ENCODE data around the gene KCNMA1. TPM values are rescaled to one million over a fixed set of nuclear protein-coding genes. Genes with fewer than 3 reads are reported as not detected.

The KCNMA1 gene
- total and polyA plus RNA-seq, 9 of the 15 experiments (the other 6 are each of a cell fraction or from before 2014, with no cell fraction given), result 0.01 to 0.95 (median 0.15) TPM; not detected in 4

DNA sequence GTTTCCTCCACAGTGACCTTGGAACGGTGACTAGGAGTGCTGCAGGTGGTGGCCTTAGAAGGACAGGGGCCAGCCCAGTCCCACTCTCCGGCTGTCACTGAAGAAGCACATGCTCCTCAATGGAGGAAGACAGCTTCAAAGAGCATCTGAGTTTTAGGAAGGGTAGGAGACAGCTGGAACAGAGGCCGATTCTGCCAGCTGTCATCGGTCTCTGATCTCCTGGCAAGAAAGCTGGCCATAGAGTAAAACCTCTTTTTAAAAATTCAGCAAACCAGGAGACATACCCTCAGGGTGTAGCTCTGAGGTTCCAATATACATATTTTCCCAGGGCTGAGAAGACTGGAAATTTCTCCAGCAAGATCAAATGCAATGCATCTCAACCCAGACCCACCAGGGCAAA is 55.9 kb downstream of the KCNMA1 start:
- Histone ChIP-seq H3K9ac (ENCODE audit: insufficient read depth in 1 of 2, low read depth in 2 of 2, low read length in 2 of 2) (no peak overlapping the region), H2AFZ (ENCODE audit: low read depth, low read length) (no peak overlapping the region), H3K4me1 (replicated peaks in 1 of 2; ENCODE audit: control insufficient read depth in 2 of 2, insufficient read depth in 2 of 2, low read length in 2 of 2) (peaks cover 0 to 3% of the 10 kb centered on the region in 2 experiments; a peak in 2 of 5 replicates), H3K27ac (ENCODE audit: extremely low read depth, low read depth, low read length) (no peak overlapping the region), H3K27me3 (ENCODE audit: control insufficient read depth in 2 of 2, insufficient read depth in 2 of 2, low read length in 2 of 2) (peaks cover 11 to 38% of the 10 kb centered on the region in 2 experiments; a peak in 3 of 5 replicates), H3K4me3 (no peak overlapping the region), H3K79me2 (ENCODE audit: control insufficient read depth, insufficient read depth, low read length) (no peaks in the 10 kb centered on the region), H4K20me1 (replicated peaks; ENCODE audit: control insufficient read depth, insufficient read depth, low read length) (no peaks in the 10 kb centered on the region), H3K36me3 (ENCODE audit: control insufficient read depth, insufficient read depth, low read length) (no peaks in the 10 kb centered on the region), H3K9me3 (replicated peaks; ENCODE audit: control insufficient read depth, insufficient read depth, low read depth, low read length) (no peaks in the 10 kb centered on the region), H3K4me2 (ENCODE audit: insufficient read depth, low read length) (no peak overlapping the region), H3K9me1 (ENCODE audit: control insufficient read depth, insufficient read depth, low read length) (no peaks in the 10 kb centered on the region)
- ATAC-seq, result no peak
- FAIRE-seq, result no peak
- intact Hi-C loops (cut with micrococcal nuclease), result no loop called here
- ChIA-PET CTCF (ENCODE audit: low intra/inter-chr PET ratio) (no interaction called here), POLR2A (interaction anchor here (1.1 kb wide), 1 partner anchor 29 kb away, joined by 3 read pairs; no protein-coding TSS in a partner anchor)
- in situ Hi-C loops (cut with MboI), result no loop called here
- WGBS (ENCODE audit: insufficient coverage, low coverage, missing lambda C conversion rate), result 13% methylated on average over 4 of the region's 4 CpGs
- no TSS peak for BruUV-seq (replicated peaks)
- no peak for TF ChIP-seq POLR2AphosphoS5 (IDR thresholded peaks at IDR 0.05; ENCODE audit: control insufficient read depth, insufficient read depth, low read depth, low read length)
- no peak for TF ChIP-seq ASH1L (IDR thresholded peaks at IDR 0.05; ENCODE audit: borderline replicate concordance, low read depth, partially characterized antibody)
- TF ChIP-seq NEUROD1 (IDR thresholded peaks at IDR 0.05; ENCODE audit: borderline replicate concordance, low read depth, low read length, partially characterized antibody), result no peak
- no peak for TF ChIP-seq MAFK (IDR thresholded peaks at IDR 0.05; ENCODE audit: low read length)
- TF ChIP-seq E4F1 (CRISPR knock-in tag; IDR thresholded peaks at IDR 0.05; ENCODE audit: borderline replicate concordance), result no peak
- TF ChIP-seq, protein P1, sequence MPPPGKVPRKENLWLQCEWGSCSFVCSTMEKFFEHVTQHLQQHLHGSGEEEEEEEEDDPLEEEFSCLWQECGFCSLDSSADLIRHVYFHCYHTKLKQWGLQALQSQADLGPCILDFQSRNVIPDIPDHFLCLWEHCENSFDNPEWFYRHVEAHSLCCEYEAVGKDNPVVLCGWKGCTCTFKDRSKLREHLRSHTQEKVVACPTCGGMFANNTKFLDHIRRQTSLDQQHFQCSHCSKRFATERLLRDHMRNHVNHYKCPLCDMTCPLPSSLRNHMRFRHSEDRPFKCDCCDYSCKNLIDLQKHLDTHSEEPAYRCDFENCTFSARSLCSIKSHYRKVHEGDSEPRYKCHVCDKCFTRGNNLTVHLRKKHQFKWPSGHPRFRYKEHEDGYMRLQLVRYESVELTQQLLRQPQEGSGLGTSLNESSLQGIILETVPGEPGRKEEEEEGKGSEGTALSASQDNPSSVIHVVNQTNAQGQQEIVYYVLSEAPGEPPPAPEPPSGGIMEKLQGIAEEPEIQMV (tag; conservative IDR thresholded peaks at IDR 0.05; ENCODE audit: low read depth), result no peak
- TF ChIP-seq, protein P2, sequence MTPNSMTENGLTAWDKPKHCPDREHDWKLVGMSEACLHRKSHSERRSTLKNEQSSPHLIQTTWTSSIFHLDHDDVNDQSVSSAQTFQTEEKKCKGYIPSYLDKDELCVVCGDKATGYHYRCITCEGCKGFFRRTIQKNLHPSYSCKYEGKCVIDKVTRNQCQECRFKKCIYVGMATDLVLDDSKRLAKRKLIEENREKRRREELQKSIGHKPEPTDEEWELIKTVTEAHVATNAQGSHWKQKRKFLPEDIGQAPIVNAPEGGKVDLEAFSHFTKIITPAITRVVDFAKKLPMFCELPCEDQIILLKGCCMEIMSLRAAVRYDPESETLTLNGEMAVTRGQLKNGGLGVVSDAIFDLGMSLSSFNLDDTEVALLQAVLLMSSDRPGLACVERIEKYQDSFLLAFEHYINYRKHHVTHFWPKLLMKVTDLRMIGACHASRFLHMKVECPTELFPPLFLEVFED (CRISPR knock-in tag; conservative IDR thresholded peaks at IDR 0.05), result no peak
- TF ChIP-seq MBD2 (IDR thresholded peaks at IDR 0.05; ENCODE audit: borderline replicate concordance, low read depth), result no peak
- TF ChIP-seq ZNF586 (CRISPR knock-in tag; conservative IDR thresholded peaks at IDR 0.05), result no peak
- no peak for TF ChIP-seq RNF2 (IDR thresholded peaks at IDR 0.05)
- TF ChIP-seq KHSRP (IDR thresholded peaks at IDR 0.05), result no peak
- no peak for TF ChIP-seq CBX3 (IDR thresholded peaks at IDR 0.05; ENCODE audit: borderline replicate concordance in 1 of 2, low read length in 2 of 2)
- no peak for TF ChIP-seq HDGF (IDR thresholded peaks at IDR 0.05)
- TF ChIP-seq, protein P3, sequence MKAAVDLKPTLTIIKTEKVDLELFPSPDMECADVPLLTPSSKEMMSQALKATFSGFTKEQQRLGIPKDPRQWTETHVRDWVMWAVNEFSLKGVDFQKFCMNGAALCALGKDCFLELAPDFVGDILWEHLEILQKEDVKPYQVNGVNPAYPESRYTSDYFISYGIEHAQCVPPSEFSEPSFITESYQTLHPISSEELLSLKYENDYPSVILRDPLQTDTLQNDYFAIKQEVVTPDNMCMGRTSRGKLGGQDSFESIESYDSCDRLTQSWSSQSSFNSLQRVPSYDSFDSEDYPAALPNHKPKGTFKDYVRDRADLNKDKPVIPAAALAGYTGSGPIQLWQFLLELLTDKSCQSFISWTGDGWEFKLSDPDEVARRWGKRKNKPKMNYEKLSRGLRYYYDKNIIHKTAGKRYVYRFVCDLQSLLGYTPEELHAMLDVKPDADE (conservative IDR thresholded peaks at IDR 0.05; ENCODE audit: control insufficient read depth, low read depth, low read length), result no peak
- no peak for DNase-seq (ENCODE audit: extremely low read depth in 1 of 4, low spot score in 3 of 4)
